GM10266 (cell line): ENCODE data around the gene ECEL1.
"Not testable (repeated sequence)": the region's sequence is repeated elsewhere in the genome, so short reads cannot be mapped to it uniquely, and the experiment has no call there.

Experiments
- DNase-seq: peaks from one replicate; pipeline ENCODE4 v3.0.0; 2012; ENCODE audit errors: extremely low spot score
- CTCF ChIP-seq: IDR thresholded peaks from 2 replicates; pipeline ENCODE4 v1.5.1; 2012; ENCODE audit warnings: mild to moderate bottlenecking, low read depth; ENCODE audit not compliant: control insufficient read depth, insufficient read depth; ENCODE audit errors: missing control alignments

ECEL1 gene

GRCh38 chr2:232455426-232456255, 32.0 kb downstream of the ECEL1 start, which contains the start of gene ALPI:
Gene ALPI (plus strand): TSS chr2:232456153. CDS start chr2:232456200, 47 bp downstream.
- no peak for TF ChIP-seq CTCF
- no peak for DNase-seq

GRCh38 chr2:232454630-232455029, 33.0 kb downstream of the ECEL1 start:
- TF ChIP-seq CTCF: no peak
- DNase-seq: no peak

GRCh38 chr2:232451645-232452044, 36.0 kb downstream of the ECEL1 start:
- not testable (repeated sequence) for DNase-seq

GRCh38 chr2:232449964-232450363, 37.7 kb downstream of the ECEL1 start:
- DNase-seq: no peak
- TF ChIP-seq CTCF: no peak

- DNase-seq: no peak
- TF ChIP-seq CTCF: no peak
Measured at GRCh38 chr2:232448304-232448690, 39.3 kb downstream of the ECEL1 start.

- no peak for TF ChIP-seq CTCF
- DNase-seq: no peak
Measured at GRCh38 chr2:232447638-232448303, 39.9 kb downstream of the ECEL1 start.

- no peak for DNase-seq
- no peak for TF ChIP-seq CTCF
Measured at GRCh38 chr2:232447091-232447620, 40.5 kb downstream of the ECEL1 start.

GRCh38 chr2:232446266-232446777, 41.3 kb downstream of the ECEL1 start:
- DNase-seq: not testable (repeated sequence)

GRCh38 chr2:232445149-232445885, 42.3 kb downstream of the ECEL1 start:
- not testable (repeated sequence) for DNase-seq
